Activated CD4-positive, alpha-beta memory T cell treated with anti-CD3 and anti-CD28 coated beads, Interleukin-2, amount 10 ng/mL, durations not matched to agents 7 days and 5 days (primary cell): ENCODE results near the gene BIN2. TPM values are rescaled to one million over a fixed set of nuclear protein-coding genes. Genes with fewer than 3 reads are reported as not detected.

Experiments
- CTCF ChIA-PET: fragments of 350-600 bp; sonication (Branson Sonifier 250); formaldehyde crosslinking; loops from one replicate; lab custom pipeline; 2021; ENCODE audit warnings: antibody characterized with exemption, inconsistent platforms; lab: Charles Lee
- POLR2A ChIA-PET: fragments of 350-600 bp; sonication (Branson Sonifier 250); formaldehyde crosslinking; loops from one replicate; lab custom pipeline; 2021; ENCODE audit warnings: antibody characterized with exemption; lab: Charles Lee
- DNase-seq: peaks from one replicate; pipeline ENCODE4 v3.0.0-alpha.2; 2020
- H3K27ac Mint-ChIP-seq: one replicate; pipeline ENCODE4 v1.8.0; 2021; ENCODE audit warnings: mild to moderate bottlenecking, mixed read lengths
- H3K27me3 Mint-ChIP-seq: one replicate; pipeline ENCODE4 v1.8.0; 2021; ENCODE audit warnings: mixed read lengths
- H3K36me3 Mint-ChIP-seq: one replicate; pipeline ENCODE4 v1.8.0; 2021; ENCODE audit warnings: low read depth, mixed read lengths
- H3K4me1 Mint-ChIP-seq: one replicate; pipeline ENCODE4 v1.8.0; 2021; ENCODE audit warnings: mixed read lengths
- H3K4me3 Mint-ChIP-seq: one replicate; pipeline ENCODE4 v1.8.0; 2021; ENCODE audit warnings: mild to moderate bottlenecking, mixed read lengths
- H3K9me3 Mint-ChIP-seq: one replicate; pipeline ENCODE4 v1.8.0; 2021; ENCODE audit warnings: mixed read lengths
- total RNA-seq, 2 experiments: library from RNA; stranded (reverse); gene quantifications; one replicate each; pipeline ENCODE4 v1.2.3, GENCODE V29; 2021

The BIN2 gene
- total RNA-seq, 2 experiments from 2014 or later = 206 to 214 TPM

DNA sequence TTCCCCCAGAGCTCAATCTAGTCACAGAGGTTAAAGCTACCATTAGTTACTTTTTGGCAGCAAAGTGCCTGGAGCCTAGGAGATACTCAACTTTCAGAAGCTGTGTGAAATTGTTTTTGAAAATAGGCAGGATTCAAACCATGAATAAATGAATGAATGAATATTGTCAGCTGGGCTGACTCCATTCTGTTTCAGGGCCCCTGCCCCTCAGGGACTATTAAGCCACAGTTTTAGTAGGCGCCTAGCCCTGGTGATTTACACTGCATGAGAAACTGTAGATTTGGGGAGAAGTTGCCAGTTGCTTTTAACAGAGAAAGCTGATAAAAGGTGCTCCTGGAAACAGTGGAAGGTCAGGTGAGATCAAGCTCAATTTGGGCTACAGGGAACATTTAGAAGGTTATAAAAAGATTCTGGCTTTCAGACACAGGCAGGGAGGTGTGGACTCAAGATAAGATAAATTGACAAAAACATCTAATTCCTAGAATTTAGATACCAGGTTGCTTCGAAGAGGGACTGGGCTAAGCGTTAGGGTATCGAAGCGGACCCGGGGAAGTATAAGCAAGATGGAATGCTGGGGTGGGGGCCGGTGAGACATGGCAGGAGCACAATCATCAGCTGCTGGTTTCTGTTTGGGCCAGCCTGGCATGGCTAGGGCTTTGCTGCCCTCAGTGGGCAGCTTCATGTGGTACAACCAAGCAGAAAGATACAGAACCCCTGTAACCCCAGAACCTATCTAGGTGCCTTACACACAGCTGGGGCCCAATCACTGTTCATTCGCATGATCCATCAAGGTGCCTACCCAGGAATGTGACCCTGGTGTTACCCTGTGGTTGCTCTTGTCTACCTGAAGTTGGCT, 37.4 kb upstream of the BIN2 start:
- peaks cover 5% of the 10 kb centered on the region for H3K4me1 Mint-ChIP-seq
- CTCF ChIA-PET = interaction anchor here (0.8 to 1.2 kb wide), 3 partner anchors 9 to 536 kb away, joined by 3 to 4 read pairs (median 3); no protein-coding TSS in a partner anchor
- H3K36me3 Mint-ChIP-seq = peaks cover 26% of the 10 kb centered on the region
- H3K27ac Mint-ChIP-seq = no peak overlapping the region
- no peak overlapping the region for H3K4me3 Mint-ChIP-seq
- H3K27me3 Mint-ChIP-seq = no peaks in the 10 kb centered on the region
- H3K9me3 Mint-ChIP-seq = no peaks in the 10 kb centered on the region
- POLR2A ChIA-PET = interaction anchor here (1.8 kb wide), 1 partner anchor 8 kb away, joined by 5 read pairs; no protein-coding TSS in a partner anchor
- DNase-seq = no peak

DNA sequence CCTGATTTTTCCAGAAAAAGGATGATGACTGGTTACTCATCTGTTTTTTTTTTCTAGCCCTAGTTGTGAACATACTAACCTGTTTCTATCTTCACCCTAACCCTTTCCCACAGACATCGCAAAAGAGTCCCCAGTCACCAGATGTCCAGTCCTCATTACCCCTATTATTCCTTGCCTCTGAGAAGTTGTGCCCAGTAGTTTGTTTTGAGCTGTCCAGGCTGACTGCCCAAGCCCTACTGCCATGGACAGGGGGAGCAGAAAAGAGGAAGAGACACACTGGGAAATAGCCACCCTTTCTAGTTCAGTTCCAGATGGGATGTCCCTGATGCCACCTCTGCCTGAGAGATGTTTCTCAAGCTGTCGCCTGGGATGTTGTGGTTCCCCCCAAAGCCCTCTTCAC, 36.3 kb upstream of the BIN2 start:
- no peak overlapping the region for H3K4me3 Mint-ChIP-seq
- no peak for DNase-seq
- H3K36me3 Mint-ChIP-seq = peaks cover 24% of the 10 kb centered on the region

DNA sequence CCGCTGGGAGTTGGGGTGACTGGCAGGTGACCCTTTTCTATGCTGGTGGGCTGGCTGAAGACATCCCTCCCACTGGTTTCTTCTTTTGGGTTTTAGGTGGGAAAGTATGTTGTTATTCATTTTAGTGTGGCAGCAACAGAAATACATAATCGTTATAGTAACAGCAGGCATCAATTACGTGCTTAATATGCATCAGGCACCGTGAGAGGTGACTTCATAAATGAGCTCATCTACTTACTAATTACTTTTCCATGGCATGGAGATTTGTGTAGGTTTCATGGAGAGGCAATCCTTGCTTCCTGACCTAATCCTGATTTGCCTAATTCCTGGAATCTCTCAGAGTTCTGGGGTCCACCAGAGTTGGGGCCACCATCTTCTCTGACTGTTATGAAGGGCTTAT, 35.9 kb upstream of the BIN2 start:
- Mint-ChIP-seq H3K36me3 (peaks cover 24% of the 10 kb centered on the region), H3K27ac (no peak overlapping the region), H3K4me3 (no peak overlapping the region), H3K27me3 (no peaks in the 10 kb centered on the region), H3K4me1 (peaks cover 5% of the 10 kb centered on the region), H3K9me3 (no peaks in the 10 kb centered on the region)
- DNase-seq = no peak
- ChIA-PET CTCF (no interaction called here), POLR2A (interaction anchor here (1.0 to 1.8 kb wide), 2 partner anchors 9 to 10 kb away, joined by 4 to 5 read pairs; no protein-coding TSS in a partner anchor)

More for the DNA sequence above, 36.3 kb upstream of the BIN2 start:
- Mint-ChIP-seq H3K27ac (no peak overlapping the region), H3K27me3 (no peaks in the 10 kb centered on the region), H3K4me1 (peaks cover 5% of the 10 kb centered on the region), H3K9me3 (no peaks in the 10 kb centered on the region)
- POLR2A ChIA-PET = interaction anchor here (1.8 kb wide), 1 partner anchor 9 kb away, joined by 5 read pairs; no protein-coding TSS in a partner anchor
- CTCF ChIA-PET = interaction anchor here (0.8 to 1.2 kb wide), 2 partner anchors 19 to 535 kb away, joined by 3 to 4 read pairs; no protein-coding TSS in a partner anchor

DNA sequence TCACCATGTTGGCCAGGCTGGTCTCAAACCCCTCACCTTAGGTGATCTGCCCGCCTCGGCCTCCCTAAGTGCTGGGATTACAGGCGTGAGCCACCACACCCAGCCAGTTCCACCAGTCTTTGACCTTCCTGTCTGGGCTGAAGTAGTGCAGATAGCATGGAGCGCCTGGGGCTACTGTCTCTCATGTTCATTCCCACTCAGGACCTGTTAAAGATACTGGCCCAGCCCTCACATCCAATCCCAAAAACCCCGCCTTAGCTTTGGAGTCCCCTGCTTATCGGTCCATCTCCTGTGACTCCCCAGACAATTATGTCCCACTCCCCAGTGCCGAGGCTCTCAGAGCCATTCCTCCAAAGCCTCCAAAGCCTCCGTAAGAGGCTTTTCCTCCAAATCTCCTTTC, 34.5 kb upstream of the BIN2 start:
- Mint-ChIP-seq H3K27me3 (no peaks in the 10 kb centered on the region), H3K27ac (no peak overlapping the region), H3K4me3 (no peak overlapping the region), H3K4me1 (peaks cover 5% of the 10 kb centered on the region), H3K36me3 (peaks cover 24% of the 10 kb centered on the region), H3K9me3 (no peaks in the 10 kb centered on the region)
- POLR2A ChIA-PET = no interaction called here
- DNase-seq = no peak
- CTCF ChIA-PET = no interaction called here

DNA sequence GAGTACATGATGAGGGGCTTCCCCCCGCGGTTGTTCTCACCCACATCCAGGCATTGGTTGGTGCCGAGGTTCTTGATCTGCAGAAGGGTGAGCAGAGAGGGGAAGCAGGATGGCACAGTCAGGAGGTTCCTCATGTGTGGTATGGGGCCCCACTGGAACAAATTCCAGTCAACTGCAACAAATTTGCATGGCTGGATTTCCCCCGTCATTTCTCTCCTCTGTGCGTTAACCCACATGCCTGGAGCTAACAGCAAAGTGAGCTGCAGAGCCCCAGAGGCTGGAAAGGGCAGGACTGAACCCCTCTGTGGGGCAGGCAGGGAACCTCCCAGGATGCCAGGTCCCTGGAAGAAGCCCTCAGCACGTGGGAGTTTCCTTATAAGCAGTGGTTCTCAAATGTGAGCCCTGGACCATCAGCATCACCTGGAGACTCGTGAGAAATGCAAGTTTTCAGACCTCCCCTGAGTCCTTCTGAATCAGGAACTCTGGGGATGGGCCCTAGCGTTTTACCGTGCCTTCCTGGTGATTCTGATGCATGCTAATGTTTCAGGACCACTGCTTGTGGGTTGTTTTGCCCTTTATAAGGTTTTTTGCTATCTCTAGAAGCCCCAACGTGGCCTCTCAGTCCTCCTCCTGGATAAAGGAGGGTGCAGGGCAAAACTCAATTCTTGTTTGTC, 33.5 kb upstream of the BIN2 start:
- no peak for DNase-seq
- Mint-ChIP-seq H3K4me3 (no peak overlapping the region), H3K27ac (no peak overlapping the region), H3K27me3 (no peaks in the 10 kb centered on the region), H3K4me1 (peaks cover 5% of the 10 kb centered on the region), H3K9me3 (no peaks in the 10 kb centered on the region), H3K36me3 (peaks cover 24% of the 10 kb centered on the region)
- CTCF ChIA-PET = no interaction called here
- POLR2A ChIA-PET = no interaction called here

DNA sequence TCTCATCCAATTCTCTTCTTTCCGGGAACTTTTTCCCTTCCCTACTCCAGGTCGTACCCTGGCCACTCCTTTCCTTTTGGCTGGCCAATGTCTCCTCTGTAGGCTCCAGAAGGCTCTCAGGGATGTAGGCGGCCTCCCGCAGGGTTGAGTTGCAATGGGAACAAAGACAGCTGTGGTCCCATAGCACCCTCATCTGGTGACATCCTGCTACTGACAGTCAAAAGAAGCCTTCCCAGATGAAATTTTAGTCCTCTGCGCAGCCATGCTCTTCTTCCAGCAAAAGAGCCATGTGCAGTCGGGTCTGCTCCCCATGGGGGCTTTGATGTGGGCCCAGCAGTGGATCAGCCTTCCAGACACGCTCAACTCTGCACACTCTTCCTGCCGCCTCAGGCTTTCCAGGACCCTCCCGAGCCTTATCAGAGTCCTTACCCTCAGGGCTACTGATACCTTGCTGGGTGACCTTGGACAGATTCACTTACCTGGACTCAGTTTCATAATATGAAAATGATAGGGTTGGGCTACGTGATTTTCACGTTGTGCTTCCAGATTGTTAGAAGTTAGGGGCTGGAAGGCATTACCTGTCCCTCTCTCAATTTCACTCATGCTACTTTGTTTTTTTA, 28.0 kb upstream of the BIN2 start:
- no peaks in the 10 kb centered on the region for H3K9me3 Mint-ChIP-seq
- peak; percentile 56 for DNase-seq
- CTCF ChIA-PET = interaction anchor here (0.8 to 2.8 kb wide), 9 partner anchors 9 to 333 kb away, joined by 3 to 21 read pairs (median 4); no protein-coding TSS in a partner anchor
- peaks cover 3% of the 10 kb centered on the region for H3K36me3 Mint-ChIP-seq
- no peaks in the 10 kb centered on the region for H3K4me1 Mint-ChIP-seq
- no peak overlapping the region for H3K27ac Mint-ChIP-seq
- H3K27me3 Mint-ChIP-seq = no peaks in the 10 kb centered on the region
- POLR2A ChIA-PET = no interaction called here
- no peak overlapping the region for H3K4me3 Mint-ChIP-seq

DNA sequence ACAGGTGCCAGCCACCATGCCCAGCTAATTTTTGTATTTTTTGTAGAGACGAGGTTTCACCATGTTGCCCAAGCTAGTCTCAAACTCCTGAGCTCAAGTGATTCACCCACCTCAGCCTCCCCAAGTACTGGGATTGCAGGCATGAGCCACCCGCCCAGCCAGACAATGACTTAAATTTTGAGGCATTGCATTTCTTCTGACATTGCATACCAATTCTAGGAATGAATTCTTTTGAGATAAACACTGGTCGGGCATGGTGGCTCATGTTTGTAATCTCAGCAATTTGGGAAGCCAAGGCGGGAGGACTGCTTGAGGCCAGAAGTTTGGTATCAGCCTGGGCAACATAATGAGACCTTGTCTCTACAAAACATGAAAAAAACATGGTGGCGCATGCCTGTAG, 25.1 kb upstream of the BIN2 start:
- DNase-seq = no peak
- Mint-ChIP-seq H3K27me3 (no peaks in the 10 kb centered on the region), H3K36me3 (no peaks in the 10 kb centered on the region), H3K4me1 (no peaks in the 10 kb centered on the region), H3K9me3 (no peaks in the 10 kb centered on the region), H3K4me3 (no peak overlapping the region), H3K27ac (no peak overlapping the region)
- ChIA-PET POLR2A (no interaction called here), CTCF (interaction anchor here (1.5 to 1.6 kb wide), 2 partner anchors 23 to 79 kb away, joined by 4 to 6 read pairs; partner anchors contain the start of gene SMAGP)

DNA sequence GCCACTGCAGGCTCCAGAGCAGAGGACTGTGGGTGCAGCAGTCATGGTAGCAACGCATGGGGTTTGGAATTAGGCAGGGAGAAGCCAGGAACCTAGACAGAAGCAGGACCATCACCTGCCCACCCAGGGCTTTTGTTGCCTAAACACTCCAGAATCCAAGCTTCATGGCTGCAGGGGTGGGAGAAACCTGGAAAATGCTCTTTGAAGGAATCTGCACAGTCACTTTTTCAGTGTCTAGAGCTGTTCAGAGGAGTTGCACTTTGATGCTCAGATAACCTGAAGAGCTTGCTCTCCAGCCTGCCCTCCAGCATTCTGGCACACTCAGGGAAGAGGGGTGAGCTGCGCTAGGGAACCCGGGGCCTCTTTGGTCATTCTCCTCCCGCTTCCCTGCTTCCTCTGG, 24.1 kb upstream of the BIN2 start:
- no peak for DNase-seq
- no peaks in the 10 kb centered on the region for H3K36me3 Mint-ChIP-seq
- H3K4me1 Mint-ChIP-seq = no peaks in the 10 kb centered on the region
- H3K4me3 Mint-ChIP-seq = no peak overlapping the region
- ChIA-PET POLR2A (no interaction called here), CTCF (no interaction called here)
- no peak overlapping the region for H3K27ac Mint-ChIP-seq
- no peaks in the 10 kb centered on the region for H3K27me3 Mint-ChIP-seq
- H3K9me3 Mint-ChIP-seq = no peaks in the 10 kb centered on the region

DNA sequence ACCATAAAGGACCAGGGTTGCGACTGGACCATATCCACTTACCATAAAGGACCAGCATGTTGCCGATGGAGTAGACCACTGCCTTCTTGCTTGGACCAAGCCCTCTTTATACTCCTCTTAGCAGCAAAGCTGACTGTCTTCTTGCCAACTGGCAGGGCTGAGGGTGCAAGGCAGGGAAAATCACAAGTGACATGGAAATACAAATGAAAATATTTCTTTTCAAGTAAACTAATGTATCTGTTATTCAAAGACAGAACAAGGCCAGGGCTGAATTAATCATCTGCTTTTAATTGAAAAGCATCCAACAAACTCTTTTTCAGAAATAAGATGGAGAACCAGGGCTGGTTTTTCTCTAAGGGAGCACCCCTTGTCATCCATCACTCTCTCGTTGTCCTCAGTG, 22.6 kb upstream of the BIN2 start, which contains the start of gene CELA1:
CELA1 (minus strand) TSS at position 99 of the 400 bp plus-strand sequence; CDS start at position 58, 41 bp downstream.
- no peak within 1 kb of the TSS for H3K4me3 Mint-ChIP-seq
- H3K27ac Mint-ChIP-seq = no peak within 1 kb of the TSS
- H3K27me3 Mint-ChIP-seq = no peaks in the 10 kb centered on the region
- CTCF ChIA-PET = no interaction called here
- H3K36me3 Mint-ChIP-seq = no peaks in the 10 kb centered on the region
- POLR2A ChIA-PET = no interaction called here
- no peaks in the 10 kb centered on the region for H3K9me3 Mint-ChIP-seq
- no peak for DNase-seq
- H3K4me1 Mint-ChIP-seq = peaks cover 2% of the 10 kb centered on the region

DNA sequence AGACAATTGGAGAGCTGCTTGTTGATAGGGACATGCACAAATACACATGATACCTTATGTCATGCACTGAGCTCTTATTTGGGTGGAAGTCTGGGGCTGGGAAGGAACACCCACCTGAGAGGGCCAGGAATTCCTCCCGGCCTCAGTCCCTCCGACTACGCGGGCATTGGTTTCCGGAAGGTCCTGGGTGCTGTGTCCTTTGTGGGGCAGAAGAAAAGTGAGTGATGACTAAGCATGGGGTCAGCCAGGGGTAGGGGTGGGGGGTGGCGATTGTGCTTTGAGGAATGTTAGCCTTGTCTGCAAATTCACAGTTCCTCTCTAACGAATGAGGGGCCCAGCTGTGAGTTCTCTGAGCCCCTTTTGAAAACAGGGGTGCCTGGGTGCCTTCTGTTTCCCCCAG, 21.7 kb upstream of the BIN2 start:
- CTCF ChIA-PET = interaction anchor here (1.0 to 1.3 kb wide), 4 partner anchors 10 to 319 kb away, joined by 3 to 4 read pairs (median 4); partner anchors contain the start of gene SLC11A2
- Mint-ChIP-seq H3K27ac (no peak overlapping the region), H3K9me3 (no peaks in the 10 kb centered on the region), H3K27me3 (no peaks in the 10 kb centered on the region), H3K4me3 (no peak overlapping the region), H3K36me3 (no peaks in the 10 kb centered on the region), H3K4me1 (peaks cover 8% of the 10 kb centered on the region)
- no peak for DNase-seq
- POLR2A ChIA-PET = no interaction called here

DNA sequence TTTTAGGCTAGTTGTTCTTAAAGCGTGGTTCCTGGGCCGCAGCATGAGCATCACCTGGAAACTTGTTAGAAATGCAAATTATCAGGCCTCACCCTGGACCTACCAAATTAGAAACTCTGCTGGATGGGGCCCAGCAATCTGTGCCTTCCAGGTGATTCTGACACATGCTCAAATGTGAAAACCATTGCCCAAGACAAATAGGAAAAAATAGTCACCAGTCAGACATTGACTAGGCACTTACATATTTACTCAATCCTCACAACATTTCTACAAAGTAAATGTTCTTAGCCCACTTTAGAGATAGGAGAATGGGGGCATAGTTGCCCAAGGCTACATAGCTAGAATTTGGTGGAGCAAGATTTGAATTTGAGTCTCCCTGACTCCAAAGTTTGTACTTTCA, 19.2 kb upstream of the BIN2 start:
- Mint-ChIP-seq H3K4me1 (peaks cover 11% of the 10 kb centered on the region), H3K27me3 (no peaks in the 10 kb centered on the region), H3K4me3 (no peak overlapping the region), H3K36me3 (no peaks in the 10 kb centered on the region), H3K9me3 (no peaks in the 10 kb centered on the region), H3K27ac (no peak overlapping the region)
- ChIA-PET CTCF (interaction anchor here (0.5 to 4.4 kb wide), 4 partner anchors 10 to 80 kb away, joined by 3 to 87 read pairs (median 8); partner anchors contain the start of gene SMAGP), POLR2A (no interaction called here)
- no peak for DNase-seq

DNA sequence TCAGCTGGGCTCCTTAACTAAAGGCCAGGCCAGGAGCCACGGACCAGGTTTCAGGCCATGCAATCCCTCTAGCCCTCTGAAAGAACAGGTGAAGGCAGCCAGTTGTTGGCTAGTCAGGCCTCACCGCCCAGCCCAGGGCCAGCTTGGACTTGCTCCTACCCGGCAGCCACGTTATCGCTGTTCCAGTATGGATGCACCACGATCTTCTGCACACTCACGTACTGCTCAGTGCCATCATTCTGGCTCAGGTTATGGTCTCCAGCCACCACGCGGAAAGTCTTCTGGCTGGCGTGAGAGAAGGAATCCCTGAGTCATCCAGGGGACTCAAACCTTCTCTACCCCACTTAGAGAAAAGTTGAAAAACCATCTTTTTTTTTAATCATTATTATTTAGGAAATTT, 18.4 kb upstream of the BIN2 start:
- Mint-ChIP-seq H3K27me3 (no peaks in the 10 kb centered on the region), H3K9me3 (no peaks in the 10 kb centered on the region), H3K4me3 (no peak overlapping the region), H3K27ac (no peak overlapping the region), H3K36me3 (no peaks in the 10 kb centered on the region), H3K4me1 (peaks cover 11% of the 10 kb centered on the region)
- ChIA-PET CTCF (interaction anchor here (2.1 to 4.4 kb wide), 8 partner anchors 8 to 516 kb away, joined by 10 to 87 read pairs (median 24); partner anchors contain the start of genes DAZAP2 and SMAGP), POLR2A (interaction anchor here (1.9 to 4.4 kb wide), 2 partner anchors 21 to 72 kb away, joined by 15 to 65 read pairs; partner anchors contain the start of genes BIN2 and SMAGP)
- no peak for DNase-seq
